DMS53 treated with DMSO at 0.1 percent for 48 hours (cell line): ENCODE measurements around the gene CLDN11.

Source experiments
- DNase-seq: peaks from one replicate; lab custom pipeline; 2025; ENCODE audit not compliant: unreplicated experiment; lab: John Stamatoyannopoulos, UW

The CLDN11 gene

DNA sequence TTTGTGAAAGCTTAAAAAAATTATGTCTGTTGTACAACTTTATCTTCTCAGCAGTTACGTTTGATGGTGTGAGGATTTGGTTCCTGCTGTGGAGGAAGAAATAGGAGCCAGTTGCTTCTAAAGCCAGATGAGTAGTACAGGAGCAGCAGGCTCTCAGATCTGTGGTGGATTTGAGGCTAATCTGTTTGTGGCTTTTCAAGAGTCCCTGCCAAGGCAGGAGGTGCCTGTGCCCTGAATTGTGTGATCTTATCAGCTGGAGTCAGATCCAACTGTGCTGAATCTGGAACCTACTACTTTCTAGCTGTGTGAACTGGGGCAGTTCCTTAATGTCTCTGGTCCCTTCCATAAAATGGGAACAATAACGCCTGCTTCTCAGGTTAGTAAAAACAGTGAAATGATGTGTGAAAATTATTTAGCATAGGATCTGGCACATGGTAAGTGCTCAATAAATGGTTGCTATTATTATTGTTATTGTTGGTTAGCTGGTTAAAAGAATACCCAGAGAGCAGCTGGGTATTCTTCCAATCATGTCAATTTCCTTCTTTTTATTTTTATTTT, 7.7 kb downstream of the CLDN11 start:
- DNase-seq = no peak

DNA sequence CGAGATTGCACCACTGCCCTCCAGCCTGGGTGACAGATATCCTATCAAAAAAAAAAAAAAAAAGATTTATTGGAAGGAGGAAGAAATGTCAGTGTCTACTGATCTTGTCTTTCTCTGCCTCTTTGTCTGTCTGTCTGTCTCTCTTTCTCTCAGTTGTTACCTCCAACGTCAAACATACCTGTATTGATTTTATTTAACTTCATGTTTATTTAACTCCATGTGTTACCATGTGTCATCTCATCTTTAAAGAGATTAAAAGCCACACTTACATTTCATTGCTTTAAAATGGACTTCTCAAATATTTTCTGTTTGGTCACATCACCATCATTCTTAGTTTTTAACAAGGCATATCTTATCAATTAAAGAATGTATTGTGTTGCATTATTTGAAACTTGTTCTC, 9.4 kb downstream of the CLDN11 start:
- DNase-seq = no peak

DNA sequence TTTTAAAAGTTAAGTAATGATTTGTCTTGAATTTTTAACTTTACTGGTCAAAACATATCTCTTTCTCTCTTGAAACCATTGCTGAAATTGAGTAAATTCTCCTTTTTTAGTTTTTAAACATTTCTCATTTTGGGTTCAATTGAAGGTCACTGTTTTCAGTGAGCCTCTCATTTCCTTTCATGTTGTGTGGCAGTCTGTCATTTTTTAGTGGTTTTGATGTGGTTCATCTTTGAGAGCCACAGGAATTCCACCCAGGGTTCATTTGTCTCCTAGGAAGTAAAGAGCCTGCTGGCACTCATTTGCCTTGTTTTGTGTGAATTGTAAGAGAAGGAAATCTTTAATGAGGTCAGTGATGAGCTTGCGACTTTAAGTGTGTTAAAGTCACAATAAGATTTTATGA, 10.4 kb downstream of the CLDN11 start:
- no peak for DNase-seq

DNA sequence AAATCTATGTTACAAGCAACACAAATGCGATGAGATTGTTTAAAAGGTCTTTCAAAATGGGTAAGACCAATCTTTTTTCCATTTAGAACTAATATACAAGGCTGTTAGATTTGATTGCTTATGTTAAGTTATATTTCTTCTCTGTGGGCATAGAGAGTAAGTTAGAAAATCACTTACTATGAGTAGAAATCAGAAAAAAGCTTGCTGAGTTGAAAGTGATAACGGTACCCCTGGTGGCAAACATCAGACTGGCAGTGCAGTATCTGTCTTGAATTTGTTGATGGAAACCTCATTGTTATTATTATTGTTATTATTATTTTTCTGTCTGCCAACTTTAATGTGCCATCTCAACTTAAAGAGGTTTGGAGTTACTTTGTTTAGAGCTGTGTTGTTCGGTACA, 12.4 kb downstream of the CLDN11 start:
- DNase-seq = no peak

DNA sequence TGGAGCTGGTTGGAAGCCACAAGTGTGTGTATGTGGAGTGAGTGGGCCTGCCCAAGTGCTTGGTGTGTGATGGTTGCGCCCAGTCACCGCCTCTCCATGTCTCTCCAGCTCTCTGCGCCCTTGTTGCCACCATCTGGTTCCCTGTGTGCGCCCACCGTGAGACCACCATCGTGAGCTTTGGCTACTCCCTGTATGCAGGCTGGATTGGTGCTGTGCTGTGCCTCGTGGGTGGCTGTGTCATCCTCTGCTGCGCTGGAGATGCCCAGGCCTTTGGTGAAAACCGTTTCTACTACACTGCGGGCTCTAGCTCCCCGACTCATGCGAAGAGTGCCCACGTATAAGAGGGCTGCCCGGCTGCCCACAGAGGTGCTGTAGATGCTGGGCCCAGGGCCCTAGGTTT, 13.7 kb downstream of the CLDN11 start:
- DNase-seq = no peak

DNA sequence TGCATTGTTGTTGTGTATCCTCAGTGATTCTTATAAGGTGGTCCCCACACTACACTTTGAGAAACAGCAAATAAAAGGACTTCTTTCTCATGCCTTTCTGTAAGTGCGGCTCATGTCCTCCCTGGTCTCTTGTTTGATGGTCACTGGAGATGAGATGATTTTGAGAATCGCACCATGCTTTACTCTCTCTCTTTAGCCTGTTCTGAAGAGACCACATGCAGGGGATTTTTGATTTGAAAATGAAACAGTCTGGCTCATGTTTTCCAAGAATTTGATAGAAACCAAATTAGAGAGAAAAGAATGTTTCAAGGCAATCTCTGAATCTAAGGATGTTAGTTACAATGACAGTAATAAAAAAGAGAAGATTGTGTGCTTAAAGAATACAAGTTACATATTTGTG, 18.0 kb downstream of the CLDN11 start:
- no peak for DNase-seq

DNA sequence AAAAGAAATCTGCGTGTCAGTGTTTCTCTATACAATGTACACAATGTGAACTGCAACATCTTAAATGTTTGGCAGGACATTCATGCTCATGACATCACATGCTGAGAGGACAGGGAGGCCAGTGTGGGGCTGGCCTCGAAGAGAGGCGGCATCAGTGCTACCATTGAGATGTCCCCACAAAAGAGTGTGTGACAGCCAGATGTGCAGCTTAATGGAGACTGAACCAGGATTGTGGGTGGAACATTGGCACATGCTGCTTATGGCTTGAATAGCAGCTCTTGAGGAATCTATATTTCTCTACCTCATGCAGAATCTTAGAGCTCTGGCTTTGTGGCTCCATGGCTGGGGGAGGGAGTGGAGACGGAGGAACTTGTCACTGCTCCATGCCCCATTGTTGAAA, 18.5 kb downstream of the CLDN11 start:
- no peak for DNase-seq

DNA sequence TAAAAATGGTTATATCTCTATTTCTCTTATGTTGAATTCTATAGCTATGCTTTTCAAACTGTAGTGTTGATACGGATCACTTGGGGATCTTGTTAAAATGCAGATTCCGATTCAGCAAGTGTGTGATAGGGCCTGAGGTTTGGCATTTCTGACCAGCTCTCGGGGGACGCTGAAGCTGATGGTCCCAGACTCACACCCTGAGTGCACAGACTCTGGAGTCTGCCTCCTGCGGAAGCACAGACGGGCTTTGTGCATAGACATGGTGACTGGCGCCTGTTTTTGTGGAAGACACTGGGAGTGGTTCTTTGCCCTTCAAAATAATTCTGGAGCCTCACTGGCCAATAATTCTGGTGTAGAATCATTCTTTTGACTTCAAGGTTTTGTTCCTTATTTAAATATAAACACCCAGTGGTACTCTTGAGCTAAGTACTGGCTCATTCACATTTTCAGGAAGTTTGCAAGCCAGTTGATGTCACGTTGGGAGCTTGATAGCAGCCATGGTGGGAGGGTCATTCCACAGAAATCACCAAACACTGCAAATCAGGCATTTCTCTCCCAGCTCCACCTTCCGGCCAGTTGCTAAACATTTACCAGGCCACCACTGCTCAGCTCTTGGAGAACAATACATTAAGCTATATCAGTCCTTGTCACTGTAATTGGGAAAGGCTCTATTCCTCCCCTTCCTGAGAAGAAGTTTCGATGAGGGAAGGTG, 19.2 kb downstream of the CLDN11 start:
- no peak for DNase-seq

DNA sequence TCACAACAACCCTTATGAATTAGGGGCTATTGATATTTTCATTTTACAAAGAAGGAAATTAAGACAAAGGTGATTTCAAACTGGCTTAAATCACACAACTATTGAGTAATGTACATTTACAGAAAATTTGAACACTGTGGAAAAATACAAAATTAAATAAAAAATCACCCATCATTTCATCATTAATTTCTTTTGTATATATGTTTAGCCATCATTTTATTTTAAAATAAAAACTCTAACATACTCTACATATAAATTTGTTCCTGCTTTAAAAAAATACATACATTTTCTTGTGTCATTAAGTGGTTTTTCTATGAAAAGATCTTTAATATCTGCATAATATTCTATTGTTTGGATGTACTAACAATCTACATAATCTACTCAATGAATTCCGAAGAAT, 20.2 kb downstream of the CLDN11 start:
- DNase-seq = no peak

DNA sequence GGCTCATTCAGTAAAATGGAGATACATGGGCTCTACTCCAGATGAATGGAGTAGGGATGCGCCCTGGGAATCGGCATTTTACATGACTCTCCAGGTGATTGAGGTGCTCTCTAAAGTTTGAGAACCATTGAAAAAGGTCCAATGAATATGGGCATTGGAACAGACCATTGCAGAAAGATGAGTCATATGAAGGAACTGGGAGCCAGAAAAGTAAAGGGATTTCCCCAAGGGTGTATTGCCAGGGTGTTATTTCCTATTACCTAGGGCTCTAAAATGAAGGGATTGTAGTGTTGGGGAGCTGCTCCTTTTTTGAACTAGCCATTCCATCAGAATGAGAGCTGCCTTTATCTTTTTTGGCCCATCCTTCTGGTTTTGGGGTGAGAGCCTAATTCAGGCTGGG, 21.7 kb downstream of the CLDN11 start:
- DNase-seq = no peak

DNA sequence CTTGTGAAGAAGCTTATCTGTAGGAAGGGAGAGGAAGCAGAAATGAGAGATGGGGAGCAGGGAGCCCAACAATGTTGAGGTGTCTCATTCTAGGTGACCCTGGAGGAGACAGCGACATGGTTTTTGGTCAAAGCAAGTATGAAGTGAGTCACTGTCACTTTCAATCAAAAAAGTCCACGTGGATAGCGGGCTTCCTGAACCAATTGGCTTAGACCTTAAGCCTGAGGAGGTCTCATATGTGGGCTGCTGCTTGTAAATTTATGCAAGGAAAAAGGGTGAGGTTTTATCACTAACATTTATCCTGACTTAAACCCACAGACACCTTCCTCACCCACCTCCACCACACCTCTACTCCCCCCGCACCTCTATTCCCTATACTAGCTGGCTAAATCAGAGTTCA, 22.7 kb downstream of the CLDN11 start:
- no peak for DNase-seq

DNA sequence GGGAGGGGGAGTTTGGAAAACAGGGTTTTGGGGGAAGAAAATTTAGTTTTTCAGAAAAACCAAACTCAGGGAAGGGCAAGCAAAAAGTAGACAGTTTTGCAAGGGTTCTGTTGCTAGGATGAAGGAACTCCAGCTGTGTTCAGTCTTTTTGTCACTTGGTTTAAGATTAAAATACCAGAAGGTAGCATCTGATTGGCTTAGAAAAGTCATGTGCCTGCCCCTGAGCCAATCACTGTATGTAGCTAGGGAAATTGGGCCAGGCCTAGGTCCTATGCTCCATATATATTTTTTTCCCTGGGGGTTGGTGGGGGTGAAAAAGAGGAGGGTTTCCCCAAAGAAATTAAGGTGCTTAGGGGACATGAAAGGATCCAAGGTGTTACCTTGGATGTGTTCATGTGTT, 24.3 kb downstream of the CLDN11 start:
- DNase-seq = no peak

DNA sequence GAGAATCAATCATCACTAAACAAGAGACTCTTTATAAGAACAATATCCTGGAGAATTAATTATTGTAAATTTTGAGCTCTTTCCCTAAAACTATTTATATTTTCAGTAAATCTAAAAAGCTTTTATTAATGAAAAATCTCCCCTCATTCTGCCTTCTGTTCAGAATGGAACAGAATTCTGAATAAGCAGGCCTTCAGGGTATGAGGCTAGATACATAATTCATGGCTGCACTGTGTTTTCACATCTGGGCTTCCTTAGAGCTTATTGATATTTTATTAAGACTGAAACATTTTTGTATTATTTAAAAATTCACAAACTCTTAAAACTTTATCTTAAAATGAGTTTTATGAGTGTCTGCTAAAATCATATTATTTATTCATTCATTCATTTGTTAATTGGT, 24.8 kb downstream of the CLDN11 start:
- no peak for DNase-seq

DNA sequence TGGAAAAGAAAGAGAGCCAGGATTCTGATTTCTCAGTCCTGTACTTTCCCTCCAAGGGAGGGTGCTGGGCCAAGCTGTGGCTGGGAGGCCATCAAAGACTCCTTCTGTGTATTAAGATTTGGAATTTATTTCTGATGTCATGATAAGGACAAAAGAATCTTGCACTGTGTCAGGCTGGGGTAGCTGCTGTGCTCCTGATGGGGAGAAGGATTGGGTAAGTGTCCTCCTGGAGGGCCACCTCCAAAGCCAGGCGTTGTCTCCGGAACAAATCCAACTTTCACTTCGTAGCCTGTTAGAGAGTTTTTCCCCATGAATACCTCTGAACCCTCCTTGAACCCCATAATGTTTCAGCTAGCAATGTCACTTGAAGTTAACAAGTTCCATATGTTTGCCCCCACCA, 29.9 kb downstream of the CLDN11 start:
- no peak for DNase-seq

DNA sequence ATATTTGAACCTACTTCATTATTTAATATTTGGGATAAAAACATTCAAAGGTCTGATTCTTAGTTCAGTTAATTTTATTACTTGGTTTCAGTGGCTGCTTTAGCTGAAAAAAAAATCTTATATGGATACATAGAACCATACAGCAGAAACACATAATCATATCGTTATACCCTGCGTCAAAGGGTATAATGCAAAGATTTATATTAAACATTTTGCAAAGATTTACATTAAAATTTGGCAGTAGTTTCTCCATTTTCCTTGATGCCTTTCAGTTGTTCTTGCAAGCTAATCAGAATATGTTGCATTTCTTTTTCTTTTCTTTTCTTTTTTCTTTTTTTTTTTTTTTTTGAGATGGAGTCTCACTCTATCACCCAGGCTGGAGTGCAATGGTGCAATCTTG, 31.4 kb downstream of the CLDN11 start:
- no peak for DNase-seq

DNA sequence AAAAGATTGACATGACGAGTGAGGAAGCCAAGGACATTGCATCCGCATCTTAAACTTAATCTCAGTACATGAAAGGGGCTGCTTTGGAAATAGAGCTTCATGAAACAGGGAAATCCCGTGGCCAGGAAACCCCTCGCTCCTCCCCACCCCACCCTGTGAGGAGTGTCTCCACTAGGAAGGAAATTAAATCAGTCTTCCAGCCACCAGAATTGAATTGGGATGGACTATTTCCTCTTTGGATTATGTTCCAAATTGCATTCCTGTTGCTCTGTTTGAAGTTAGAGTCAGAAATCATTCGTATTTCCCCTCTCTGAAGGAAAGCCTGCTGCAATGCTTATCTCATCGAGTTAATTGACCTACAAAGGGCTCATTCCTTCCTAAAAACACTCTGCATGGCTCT, 35.8 kb downstream of the CLDN11 start:
- no peak for DNase-seq

DNA sequence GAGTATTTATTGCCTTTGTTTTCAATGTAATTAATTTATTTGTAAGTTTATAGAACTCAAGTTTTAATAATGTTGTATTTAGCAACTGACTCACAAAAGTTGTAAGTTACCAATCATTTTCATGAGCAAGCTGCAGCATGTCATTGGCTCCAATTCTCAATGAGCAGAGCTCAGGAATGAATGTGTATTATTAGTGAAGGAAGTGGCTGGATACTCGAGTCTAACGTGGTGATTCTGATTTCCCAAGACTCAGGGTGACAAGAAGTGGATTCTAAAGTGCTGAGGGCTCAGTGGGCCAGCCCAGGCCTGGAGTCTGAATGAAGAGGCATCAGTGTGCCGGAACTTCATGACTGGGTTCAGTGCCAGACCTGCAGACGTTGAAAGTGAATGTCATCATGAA, 39.6 kb downstream of the CLDN11 start:
- DNase-seq = no peak

DNA sequence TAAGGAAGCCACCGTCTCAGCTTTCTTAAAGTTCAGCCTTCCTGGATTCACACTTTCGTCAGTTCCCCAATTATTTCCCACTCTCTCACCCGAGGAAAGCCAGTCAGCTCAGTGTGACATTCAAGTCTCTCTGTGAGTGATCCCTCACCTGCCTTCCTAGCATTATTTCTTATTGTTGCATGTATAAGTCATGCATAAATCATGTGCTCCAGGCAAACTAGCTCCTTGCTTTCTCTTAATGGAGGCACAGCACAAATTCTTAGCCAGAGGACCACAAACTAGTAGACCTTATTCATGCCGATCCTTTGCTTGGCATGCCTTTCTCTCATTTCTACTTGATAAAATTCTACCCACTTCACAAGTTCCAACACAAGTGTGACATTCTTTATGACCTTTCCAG, 44.3 kb downstream of the CLDN11 start:
- no peak for DNase-seq

DNA sequence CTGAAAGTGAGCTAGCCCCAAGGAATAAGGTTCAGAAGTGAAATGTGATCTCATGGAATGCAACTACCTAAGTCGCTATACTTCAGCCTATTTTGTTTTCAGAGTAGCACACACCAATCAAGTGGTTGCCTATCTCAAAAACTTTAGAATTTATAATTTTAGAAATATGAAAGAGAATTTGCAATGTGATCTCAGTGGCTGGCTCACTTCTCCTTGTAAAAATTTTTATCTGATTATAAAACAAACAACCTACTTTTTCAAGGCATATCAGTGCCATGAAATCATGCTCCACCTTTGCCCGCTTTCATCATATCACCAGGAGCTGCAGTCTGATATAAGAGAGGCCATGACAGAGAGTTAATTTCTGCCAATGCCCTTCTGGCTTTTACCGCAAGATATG, 47.3 kb downstream of the CLDN11 start:
- no peak for DNase-seq

DNA sequence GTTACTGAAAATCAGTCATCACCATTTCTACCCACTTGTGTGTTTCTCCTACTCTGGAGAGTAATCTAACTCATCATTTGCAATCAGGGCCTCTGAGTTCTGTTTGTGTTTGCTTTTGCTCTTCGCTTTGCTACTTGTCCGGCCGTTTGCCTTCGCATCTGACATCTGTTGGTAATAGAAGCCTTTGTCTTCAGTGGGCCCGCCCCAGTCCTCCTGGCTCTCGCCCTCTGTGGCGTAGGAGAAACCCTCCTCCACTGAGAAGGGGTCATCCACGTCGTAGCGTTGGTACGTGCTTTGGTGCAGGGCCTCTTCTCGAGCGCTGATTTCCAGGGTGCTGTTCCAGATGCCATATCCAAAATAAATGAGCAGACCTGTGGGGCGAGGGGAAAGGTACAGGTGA, 48.3 kb downstream of the CLDN11 start:
- peak; percentile 17 for DNase-seq

DNA sequence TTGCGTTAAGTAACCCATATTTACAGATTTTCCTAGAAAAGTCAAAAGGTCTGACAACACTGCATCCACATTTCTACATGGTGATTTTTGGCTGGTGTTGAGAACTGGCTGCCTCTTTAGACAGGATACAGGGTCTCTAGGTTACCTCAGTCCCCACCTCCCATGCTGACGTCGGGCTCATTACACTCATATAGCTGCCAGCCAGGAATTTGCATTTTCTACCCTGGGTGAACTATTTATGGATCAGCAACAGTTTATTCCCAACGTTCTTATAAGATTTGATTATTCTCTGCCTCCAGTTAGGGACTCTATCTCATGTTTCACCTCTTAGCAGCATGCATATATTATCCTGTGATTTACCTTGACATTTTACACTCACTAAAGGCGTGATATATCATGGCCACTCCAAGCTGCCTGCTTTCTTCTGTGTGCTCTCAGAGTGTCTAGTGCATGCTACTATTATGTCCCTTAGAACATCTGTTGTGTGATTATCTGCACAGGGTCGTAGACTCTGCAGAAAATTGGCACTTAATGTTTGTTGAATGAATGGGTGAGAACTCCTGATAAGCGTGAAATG, 49.0 kb downstream of the CLDN11 start:
- no peak for DNase-seq

DNA sequence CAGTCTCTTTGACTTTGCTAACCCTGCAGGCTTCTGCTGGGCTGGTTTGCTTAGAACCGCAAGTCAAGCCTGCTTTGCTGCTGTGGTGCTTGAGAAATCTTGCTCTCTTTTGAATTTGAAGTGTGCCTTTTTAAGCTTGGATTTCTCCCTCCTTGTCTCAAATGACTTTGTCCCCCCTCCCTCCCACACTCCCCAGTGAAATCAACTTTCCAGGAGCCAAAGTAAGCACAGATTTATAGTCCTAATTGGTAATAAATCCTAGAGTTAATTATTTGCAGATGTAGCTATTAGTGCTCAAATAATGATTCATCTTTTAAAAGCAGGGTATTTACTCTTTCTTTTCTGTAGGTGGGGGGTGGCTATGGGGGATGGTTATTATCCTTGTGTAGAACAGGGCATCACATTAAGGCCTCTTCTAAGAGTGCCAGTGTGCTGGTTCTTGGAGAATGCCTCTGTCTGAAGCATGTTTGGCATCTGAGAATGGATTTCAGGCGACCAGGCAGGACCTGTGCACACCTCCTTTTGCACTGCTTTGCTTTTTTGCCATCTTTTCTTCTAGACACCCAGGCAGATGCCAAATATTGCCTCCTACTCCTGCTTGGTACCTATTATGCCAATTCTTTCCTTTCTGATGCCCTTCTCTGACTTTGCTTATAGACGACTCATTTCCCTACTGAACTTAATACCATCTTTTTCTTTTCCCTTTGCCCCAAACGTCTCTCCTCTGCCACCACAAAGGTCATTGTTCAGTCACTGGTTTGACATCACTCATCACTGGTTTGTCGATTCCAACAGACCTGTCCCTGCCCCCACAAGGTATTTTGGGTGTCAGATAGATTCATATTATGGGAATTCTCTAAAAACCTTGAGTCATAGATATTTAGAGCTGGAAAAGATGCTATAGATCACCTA, 50.7 kb downstream of the CLDN11 start:
- DNase-seq = no peak
